ENCODE results near the gene INPP5E.

Gene INPP5E

GRCh38 chr9:136455043-136456002 is 15.7 kb upstream of the INPP5E start (continued):
- TF ChIP-seq ZNF394 (tag by site-specific recombination; IDR thresholded peaks at IDR 0.05; ENCODE audit: borderline replicate concordance) (no peak), ZNF324 (tag by site-specific recombination; IDR thresholded peaks at IDR 0.05) (no peak), ZFP69B (tag by site-specific recombination; IDR thresholded peaks at IDR 0.05) (no peak), ZNF624 (tag by site-specific recombination; IDR thresholded peaks at IDR 0.05) (no peak), ZFP37 (tag by site-specific recombination; IDR thresholded peaks at IDR 0.05) (no peak)
- TF ChIP-seq, protein P1, sequence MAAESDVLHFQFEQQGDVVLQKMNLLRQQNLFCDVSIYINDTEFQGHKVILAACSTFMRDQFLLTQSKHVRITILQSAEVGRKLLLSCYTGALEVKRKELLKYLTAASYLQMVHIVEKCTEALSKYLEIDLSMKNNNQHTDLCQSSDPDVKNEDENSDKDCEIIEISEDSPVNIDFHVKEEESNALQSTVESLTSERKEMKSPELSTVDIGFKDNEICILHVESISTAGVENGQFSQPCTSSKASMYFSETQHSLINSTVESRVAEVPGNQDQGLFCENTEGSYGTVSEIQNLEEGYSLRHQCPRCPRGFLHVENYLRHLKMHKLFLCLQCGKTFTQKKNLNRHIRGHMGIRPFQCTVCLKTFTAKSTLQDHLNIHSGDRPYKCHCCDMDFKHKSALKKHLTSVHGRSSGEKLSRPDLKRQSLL (tag by site-specific recombination; IDR thresholded peaks at IDR 0.05): no peak

DNA sequence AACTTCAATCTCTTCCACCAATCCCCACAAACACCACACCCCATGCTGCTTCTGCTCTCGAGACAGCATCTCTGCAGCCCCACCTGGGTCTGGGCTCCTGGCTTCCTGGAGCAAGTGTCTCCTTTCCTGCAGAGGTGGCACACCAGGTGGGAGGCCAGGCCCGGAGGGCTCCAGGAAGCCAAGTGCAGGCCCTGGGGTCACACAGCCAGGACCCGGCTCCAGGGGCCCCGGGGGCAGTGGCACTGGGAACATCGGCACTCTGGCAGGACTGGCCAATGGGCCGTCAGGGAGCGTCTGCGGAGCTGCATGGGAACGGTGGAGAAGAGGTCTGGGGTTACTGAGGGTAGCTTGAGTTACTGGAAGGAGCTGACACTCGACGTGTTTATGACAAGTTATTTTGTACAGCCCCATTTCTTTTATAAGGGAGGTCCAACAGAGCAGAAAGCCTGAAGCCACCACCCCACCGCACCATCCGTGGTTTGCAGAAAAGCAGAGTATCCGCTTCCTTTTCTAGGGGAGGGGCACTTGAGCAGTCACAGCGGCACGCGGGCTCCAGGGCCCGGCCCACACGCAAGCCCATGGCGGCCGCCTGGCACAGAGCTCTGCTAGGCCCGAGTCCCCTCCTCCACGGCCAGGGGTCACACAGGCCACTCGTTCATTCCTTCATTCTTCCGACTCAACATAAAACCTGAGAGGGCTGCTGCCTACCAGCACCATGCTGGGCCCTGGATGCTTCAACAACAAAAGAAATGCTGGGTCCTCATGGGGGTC is 14.6 kb upstream of the INPP5E start:
- TF ChIP-seq EGR2 (tag by site-specific recombination; IDR thresholded peaks at IDR 0.05; ENCODE audit: low read depth): no peak
- TF ChIP-seq ZNF701 (tag by site-specific recombination; IDR thresholded peaks at IDR 0.05): no peak
- no peak for TF ChIP-seq SCRT1 (tag by site-specific recombination; IDR thresholded peaks at IDR 0.05; ENCODE audit: borderline replicate concordance)
- no peak for TF ChIP-seq ZNF18 (tag by site-specific recombination; IDR thresholded peaks at IDR 0.05)
- no peak for TF ChIP-seq ZNF776 (tag by site-specific recombination; IDR thresholded peaks at IDR 0.05; ENCODE audit: borderline replicate concordance)
- TF ChIP-seq ZBTB21 (tag by site-specific recombination; IDR thresholded peaks at IDR 0.05): no peak
- no peak for TF ChIP-seq AEBP2 (tag by site-specific recombination; IDR thresholded peaks at IDR 0.05; ENCODE audit: borderline replicate concordance)
- no peak for TF ChIP-seq ZNF335 (tag by site-specific recombination; conservative IDR thresholded peaks at IDR 0.05)
- Histone ChIP-seq H3K27ac (ENCODE audit: extremely low read depth, low read depth, low read length) (no peak overlapping the region), H3K36me3 (ENCODE audit: control insufficient read depth in 2 of 2, insufficient read depth in 1 of 2, low read length in 2 of 2) (peaks cover 23 to 90% of the 10 kb centered on the region in 2 experiments), H3K9me3 (ENCODE audit: control insufficient read depth, insufficient read depth, low read depth, low read length) (no peaks in the 10 kb centered on the region), H3K4me3 (ENCODE audit: low read depth, low read length) (no peak overlapping the region), H3K4me1 (ENCODE audit: control insufficient read depth, insufficient read depth, low read length) (no peaks in the 10 kb centered on the region)
- CTCF ChIA-PET: interaction anchor here (0.6 to 1.1 kb wide), 3 partner anchors 14 to 128 kb away, joined by 3 read pairs; no protein-coding TSS in a partner anchor
- POLR2A ChIA-PET: no interaction called here

DNA sequence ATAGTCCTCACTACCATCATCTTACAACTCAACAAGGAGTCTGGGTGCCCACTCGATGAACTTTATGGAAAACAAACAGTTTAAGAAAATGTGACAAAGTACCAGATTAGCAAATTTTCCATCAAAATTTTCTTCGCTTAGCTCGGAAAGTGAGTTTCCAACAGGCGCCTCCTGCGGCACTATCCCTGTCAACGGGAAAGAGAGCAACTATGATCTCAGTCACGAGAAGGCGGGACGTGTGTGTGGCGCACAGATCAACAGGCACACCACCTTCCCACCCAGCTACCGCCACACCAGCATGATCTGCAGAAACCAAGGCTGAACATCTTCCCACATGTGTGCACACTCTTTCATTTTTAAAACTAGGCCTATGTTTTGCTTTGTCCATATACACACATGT is 13.7 kb upstream of the INPP5E start:
- no peak overlapping the region for H3K27ac ChIP-seq (ENCODE audit: extremely low read depth, low read depth, low read length)
- no peak for TF ChIP-seq ZNF585B (tag by site-specific recombination; IDR thresholded peaks at IDR 0.05)
- TF ChIP-seq KLF8 (tag by site-specific recombination; IDR thresholded peaks at IDR 0.05): no peak
- no peak for TF ChIP-seq KLF7 (tag by site-specific recombination; IDR thresholded peaks at IDR 0.05; ENCODE audit: borderline replicate concordance)
- no peak for TF ChIP-seq ZNF114 (tag by site-specific recombination; IDR thresholded peaks at IDR 0.05)
- TF ChIP-seq, protein P2, sequence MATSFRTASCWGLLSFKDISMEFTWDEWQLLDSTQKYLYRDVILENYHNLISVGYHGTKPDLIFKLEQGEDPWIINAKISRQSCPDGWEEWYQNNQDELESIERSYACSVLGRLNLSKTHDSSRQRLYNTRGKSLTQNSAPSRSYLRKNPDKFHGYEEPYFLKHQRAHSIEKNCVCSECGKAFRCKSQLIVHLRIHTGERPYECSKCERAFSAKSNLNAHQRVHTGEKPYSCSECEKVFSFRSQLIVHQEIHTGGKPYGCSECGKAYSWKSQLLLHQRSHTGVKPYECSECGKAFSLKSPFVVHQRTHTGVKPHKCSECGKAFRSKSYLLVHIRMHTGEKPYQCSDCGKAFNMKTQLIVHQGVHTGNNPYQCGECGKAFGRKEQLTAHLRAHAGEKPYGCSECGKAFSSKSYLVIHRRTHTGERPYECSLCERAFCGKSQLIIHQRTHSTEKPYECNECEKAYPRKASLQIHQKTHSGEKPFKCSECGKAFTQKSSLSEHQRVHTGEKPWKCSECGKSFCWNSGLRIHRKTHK (tag by site-specific recombination; IDR thresholded peaks at IDR 0.05): no peak
- TF ChIP-seq ZNF670 (tag by site-specific recombination; IDR thresholded peaks at IDR 0.05; ENCODE audit: low read depth): no peak
- no peak for TF ChIP-seq ZNF571 (tag by site-specific recombination; IDR thresholded peaks at IDR 0.05)
- CTCF ChIA-PET: interaction anchor here (0.7 to 1.2 kb wide), 2 partner anchors 22 to 25 kb away, joined by 3 read pairs; no protein-coding TSS in a partner anchor

More for the DNA sequence above, 13.7 kb upstream of the INPP5E start:
- H3K4me1 ChIP-seq (ENCODE audit: control insufficient read depth, insufficient read depth, low read length): no peaks in the 10 kb centered on the region
- POLR2A ChIA-PET: no interaction called here
- peaks cover 17 to 90% of the 10 kb centered on the region in 2 experiments; a peak in 2 of 3 replicates for H3K36me3 ChIP-seq (ENCODE audit: control insufficient read depth in 2 of 2, insufficient read depth in 1 of 2, low read length in 2 of 2)
- H3K9me3 ChIP-seq (ENCODE audit: control insufficient read depth, insufficient read depth, low read depth, low read length): no peaks in the 10 kb centered on the region
- H3K4me3 ChIP-seq (ENCODE audit: low read depth, low read length): no peak overlapping the region

Measured in HEK293 (cell line).